IMR-90 (cell line): Measurements from ENCODE around the gene COA4. TPM values are rescaled to one million over a fixed set of nuclear protein-coding genes. Genes with fewer than 3 reads are reported as not detected.

ENCODE experiments used
- ATAC-seq: fragments of 200-7000 bp; cut with Tn5 transposase; 2 replicates; pipeline ENCODE4 v1.9.1; 2020; ENCODE audit warnings: low read depth, mild to moderate bottlenecking, moderate library complexity
- BruUV-seq: library from RNA; stranded (reverse); fragments of 400-500 nt; replicated peaks from 2 replicates; lab custom pipeline; 2021; lab: Mats Ljungman, UMichigan
- CTCF ChIA-PET: fragments of 300-600 bp; formaldehyde crosslinking; extraction: SDS; loops from one replicate; lab custom pipeline; 2021; ENCODE audit warnings: antibody characterized with exemption; lab: Yijun Ruan, JAX
- POLR2A ChIA-PET: fragments of 300-600 bp; sonication (Branson Sonifier 250); formaldehyde crosslinking; loops from one replicate; lab custom pipeline; 2022; ENCODE audit warnings: antibody characterized with exemption; ENCODE audit not compliant: unreplicated experiment; lab: Charles Lee
- DNase-seq: peaks from one replicate; pipeline ENCODE4 v3.0.0; 2013
- H2AFZ ChIP-seq: replicated peaks from 2 replicates; pipeline ENCODE3; 2013; ENCODE audit warnings: low read length, mild to moderate bottlenecking; ENCODE audit not compliant: poor library complexity
- H2AK5ac ChIP-seq: 2 replicates; pipeline ENCODE4 v1.6.1; 2013; ENCODE audit warnings: low read depth, low read length, inconsistent platforms
- H2AK9ac ChIP-seq: replicated peaks from 2 replicates; pipeline ENCODE3; 2013; ENCODE audit warnings: mild to moderate bottlenecking, low read depth, low read length, moderate library complexity; ENCODE audit not compliant: poor library complexity
- H2BK120ac ChIP-seq: 2 replicates; pipeline ENCODE4 v1.6.1; 2013; ENCODE audit warnings: low read depth, low read length, inconsistent platforms
- H2BK15ac ChIP-seq: 3 replicates; pipeline ENCODE4 v1.6.1; 2013; ENCODE audit warnings: low read depth, low read length, inconsistent platforms
- H2BK20ac ChIP-seq: 2 replicates; pipeline ENCODE4 v1.6.1; 2013; ENCODE audit warnings: low read depth, mild to moderate bottlenecking, inconsistent platforms, low read length, moderate library complexity
- H2BK5ac ChIP-seq: 2 replicates; pipeline ENCODE4 v1.6.1; 2013; ENCODE audit warnings: mild to moderate bottlenecking, low read depth, low read length, inconsistent platforms; ENCODE audit not compliant: poor library complexity, severe bottlenecking
- H3K14ac ChIP-seq: replicated peaks from 2 replicates; pipeline ENCODE4 v1.6.1; 2013; ENCODE audit warnings: low read depth, low read length, inconsistent platforms
- H3K18ac ChIP-seq: 2 replicates; pipeline ENCODE4 v1.6.1; 2013; ENCODE audit warnings: low read depth, low read length, control low read depth
- H3K23ac ChIP-seq: 2 replicates; pipeline ENCODE4 v1.6.1; 2013; ENCODE audit warnings: low read depth, low read length, inconsistent platforms
- H3K27ac ChIP-seq: 2 replicates; pipeline ENCODE4 v1.5.1; 2013; ENCODE audit warnings: mild to moderate bottlenecking, control low read depth, low read length; ENCODE audit not compliant: insufficient read depth
- H3K27me3 ChIP-seq: 2 replicates; pipeline ENCODE4 v1.6.1; 2013; ENCODE audit warnings: low read length; ENCODE audit not compliant: control insufficient read depth, insufficient read depth
- H3K36me3 ChIP-seq: 2 replicates; pipeline ENCODE4 v1.6.1; 2013; ENCODE audit warnings: low read length, mixed read lengths; ENCODE audit not compliant: control insufficient read depth, insufficient read depth
- H3K4ac ChIP-seq: 2 replicates; pipeline ENCODE4 v1.6.1; 2013; ENCODE audit warnings: low read depth, low read length, inconsistent platforms
- H3K4me1 ChIP-seq: 2 replicates; pipeline ENCODE4 v1.6.1; 2013; ENCODE audit warnings: low read length, mixed read lengths; ENCODE audit not compliant: control insufficient read depth, insufficient read depth
- H3K4me2 ChIP-seq: 2 replicates; pipeline ENCODE4 v1.6.1; 2013; ENCODE audit warnings: low read depth, mild to moderate bottlenecking, control low read depth, low read length, moderate library complexity
- H3K4me3 ChIP-seq: 2 replicates; pipeline ENCODE4 v1.5.1; 2013; ENCODE audit warnings: low read depth, mild to moderate bottlenecking, control low read depth, low read length, moderate library complexity; ENCODE audit not compliant: insufficient read depth
- H3K56ac ChIP-seq: 2 replicates; pipeline ENCODE4 v1.6.1; 2013; ENCODE audit warnings: low read length, inconsistent platforms; ENCODE audit not compliant: insufficient read depth; ENCODE audit errors: extremely low read depth
- H3K79me1 ChIP-seq, 2 experiments: 2 replicates each; pipeline ENCODE4 v1.6.1; 2013; ENCODE audit warnings: low read length in 2 of 2, inconsistent platforms in 1 of 2, low read depth in 1 of 2
- H3K9ac ChIP-seq: 2 replicates; pipeline ENCODE4 v1.6.1; 2013; ENCODE audit warnings: low read depth, low read length, control low read depth
- H3K9me1 ChIP-seq: 2 replicates; pipeline ENCODE4 v1.6.1; 2013; ENCODE audit warnings: low read length, inconsistent platforms; ENCODE audit not compliant: insufficient read depth
- H3K9me3 ChIP-seq: 2 replicates; pipeline ENCODE4 v1.6.1; 2013; ENCODE audit warnings: low read length; ENCODE audit not compliant: control insufficient read depth, insufficient read depth
- H4K20me1 ChIP-seq: 2 replicates; pipeline ENCODE4 v1.6.1; 2013; ENCODE audit warnings: low read length, inconsistent platforms; ENCODE audit not compliant: insufficient read depth
- H4K5ac ChIP-seq: 2 replicates; pipeline ENCODE4 v1.6.1; 2013; ENCODE audit warnings: mild to moderate bottlenecking, low read depth, low read length, control low read depth
- H4K8ac ChIP-seq, 2 experiments: 2 replicates each; pipeline ENCODE4 v1.6.1; 2013; ENCODE audit warnings: low read depth in 2 of 2, low read length in 2 of 2, control low read depth in 1 of 2, inconsistent platforms in 1 of 2
- H4K91ac ChIP-seq: 2 replicates; pipeline ENCODE4 v1.6.1; 2013; ENCODE audit warnings: low read depth, low read length, inconsistent platforms; ENCODE audit not compliant: insufficient read depth
- BHLHE40 ChIP-seq: fragments of 150-350 bp; IDR thresholded peaks from 2 replicates; pipeline ENCODE4 v1.6.1; 2016; ENCODE audit warnings: mild to moderate bottlenecking, low read depth, low read length
- CEBPB ChIP-seq: IDR thresholded peaks from 2 replicates; pipeline ENCODE4 v1.6.1; 2012; ENCODE audit warnings: low read depth, low read length, improper control_type of control experiment
- CHD1 ChIP-seq: IDR thresholded peaks from 2 replicates; pipeline ENCODE4 v1.6.1; 2012; ENCODE audit warnings: low read depth, low read length, improper control_type of control experiment
- FOS ChIP-seq: fragments of 150-350 bp; IDR thresholded peaks from 2 replicates; pipeline ENCODE4 v1.6.1; 2016; ENCODE audit warnings: low read depth, low read length
- MAFK ChIP-seq: IDR thresholded peaks from 2 replicates; pipeline ENCODE4 v1.6.1; 2012; ENCODE audit warnings: low read depth, low read length, improper control_type of control experiment
- MAZ ChIP-seq: IDR thresholded peaks from 2 replicates; pipeline ENCODE4 v1.6.1; 2012; ENCODE audit warnings: low read depth, mild to moderate bottlenecking, low read length, improper control_type of control experiment, moderate library complexity, borderline replicate concordance
- MXI1 ChIP-seq: IDR thresholded peaks from 2 replicates; pipeline ENCODE4 v1.6.1; 2012; ENCODE audit warnings: low read depth, mild to moderate bottlenecking, low read length, moderate library complexity, borderline replicate concordance
- NFE2L2 ChIP-seq: fragments of 150-350 bp; IDR thresholded peaks from 2 replicates; pipeline ENCODE4 v1.6.1; 2016; ENCODE audit warnings: low read depth, mild to moderate bottlenecking, low read length
- POLR2A ChIP-seq: IDR thresholded peaks from 2 replicates; pipeline ENCODE4 v1.6.1; 2012; ENCODE audit warnings: mild to moderate bottlenecking, low read depth, low read length
- RAD21 ChIP-seq: IDR thresholded peaks from 2 replicates; pipeline ENCODE4 v1.6.1; 2012; ENCODE audit warnings: low read length, improper control_type of control experiment
- RCOR1 ChIP-seq: IDR thresholded peaks from 2 replicates; pipeline ENCODE4 v1.6.1; 2012; ENCODE audit warnings: mild to moderate bottlenecking, low read length, improper control_type of control experiment; ENCODE audit not compliant: insufficient replicate concordance
- RFX5 ChIP-seq: IDR thresholded peaks from 2 replicates; pipeline ENCODE4 v1.8.0; 2012; ENCODE audit warnings: low read depth, mild to moderate bottlenecking, low read length, moderate library complexity
- SMC3 ChIP-seq: fragments of 150-350 bp; IDR thresholded peaks from 2 replicates; pipeline ENCODE4 v1.6.1; 2016; ENCODE audit warnings: low read depth, mild to moderate bottlenecking, antibody characterized with exemption, low read length, moderate library complexity
- USF2 ChIP-seq: fragments of 150-350 bp; IDR thresholded peaks from 2 replicates; pipeline ENCODE4 v1.6.1; 2017; ENCODE audit warnings: mild to moderate bottlenecking, antibody characterized with exemption, low read length, low read depth
- WGBS, 2 experiments: methylation state at CpG; one replicate each; pipeline versions ENCODE4 v1.1.5 to v1.1.7; 2013; ENCODE audit warnings: missing lambda C conversion rate in 2 of 2; ENCODE audit not compliant: insufficient read length in 1 of 2; ENCODE audit errors: extremely low coverage in 2 of 2; 5-methylcytosine and 5-hydroxymethylcytosine counted together
- dilution Hi-C: fragments of 300-500 bp; cut with HindIII; formaldehyde crosslinking; loops from one replicate; pipeline ENCODE4 v1.14.3; 2018; ENCODE audit warnings: low sequenced_read_pairs; ENCODE audit not compliant: unreplicated experiment
- in situ Hi-C: fragments of 300-500 bp; cut with MboI; formaldehyde crosslinking; loops from 3 replicates; pipeline ENCODE4 v1.14.3; 2019; ENCODE audit warnings: low sequenced_read_pairs, inconsistent platforms, mixed read lengths
- intact Hi-C: fragments of 100-400 bp; cut with micrococcal nuclease; formaldehyde crosslinking; loops from 2 replicates; pipeline ENCODE4 v1.10.0; 2022
- polyA plus RNA-seq, 3 experiments: library from polyadenylated mRNA; depleted of rRNA; stranded (reverse); fragments of >200 nt; gene quantifications; 2 replicates each; pipeline ENCODE4 v1.2.3, GENCODE V29; 2012; ENCODE audit warnings: low replicate concordance in 1 of 3
- total RNA-seq: library from RNA; depleted of rRNA; stranded (reverse); fragments of >200 nt; gene quantifications from 2 replicates; pipeline ENCODE4 v1.2.3, GENCODE V29; 2012
- TF ChIP-seq, protein P1 (sequence below): fragments of 150-350 bp; IDR thresholded peaks from 2 replicates; pipeline ENCODE4 v1.6.1; 2016; ENCODE audit warnings: low read depth, mild to moderate bottlenecking, low read length, moderate library complexity, borderline replicate concordance
- TF ChIP-seq, protein P2 (sequence below): conservative IDR thresholded peaks from 2 replicates; pipeline ENCODE4 v1.5.1; 2012; ENCODE audit warnings: mild to moderate bottlenecking, low read depth, low read length, improper control_type of control experiment

COA4 gene
- total and polyA plus RNA-seq, 2 of the 4 experiments (the other 2 are of a cell fraction): 78.0 to 97.4 TPM

DNA sequence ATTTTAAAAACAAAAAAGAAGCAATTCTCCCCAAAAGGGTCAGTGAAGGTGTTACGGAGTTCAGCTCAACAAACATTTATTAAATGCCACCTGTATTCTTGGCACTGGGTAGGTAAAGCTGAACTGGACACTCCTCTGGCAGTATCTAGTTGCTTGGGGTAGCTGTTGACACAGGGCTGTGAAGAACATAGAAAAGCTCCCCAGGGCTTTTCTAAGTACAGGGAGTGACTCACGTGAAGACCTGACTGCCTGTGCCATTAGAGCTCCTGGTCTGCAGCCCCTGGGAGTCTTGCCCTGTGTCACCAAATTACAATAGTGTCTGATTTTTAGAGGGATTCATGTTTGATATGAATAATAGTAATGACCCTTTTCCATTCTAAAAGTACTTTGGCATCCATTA is 43.6 kb downstream of the COA4 start:
- H3K18ac ChIP-seq: no peak overlapping the region
- H4K5ac ChIP-seq: no peak overlapping the region
- no TSS peak for BruUV-seq

More for the DNA sequence above, 43.6 kb downstream of the COA4 start:
- ATAC-seq (no peak), DNase-seq (no peak)
- no peak overlapping the region for H2BK15ac ChIP-seq
- TF ChIP-seq USF2 (no peak), MXI1 (no peak), FOS (no peak), BHLHE40 (no peak), POLR2A (no peak), MAZ (no peak), RFX5 (no peak), NFE2L2 (no peak), RCOR1 (no peak), MAFK (no peak), CEBPB (no peak), CHD1 (no peak), SMC3 (no peak), RAD21 (no peak)
- TF ChIP-seq, protein P1, sequence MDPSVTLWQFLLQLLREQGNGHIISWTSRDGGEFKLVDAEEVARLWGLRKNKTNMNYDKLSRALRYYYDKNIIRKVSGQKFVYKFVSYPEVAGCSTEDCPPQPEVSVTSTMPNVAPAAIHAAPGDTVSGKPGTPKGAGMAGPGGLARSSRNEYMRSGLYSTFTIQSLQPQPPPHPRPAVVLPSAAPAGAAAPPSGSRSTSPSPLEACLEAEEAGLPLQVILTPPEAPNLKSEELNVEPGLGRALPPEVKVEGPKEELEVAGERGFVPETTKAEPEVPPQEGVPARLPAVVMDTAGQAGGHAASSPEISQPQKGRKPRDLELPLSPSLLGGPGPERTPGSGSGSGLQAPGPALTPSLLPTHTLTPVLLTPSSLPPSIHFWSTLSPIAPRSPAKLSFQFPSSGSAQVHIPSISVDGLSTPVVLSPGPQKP: no peak
- TF ChIP-seq, protein P2, sequence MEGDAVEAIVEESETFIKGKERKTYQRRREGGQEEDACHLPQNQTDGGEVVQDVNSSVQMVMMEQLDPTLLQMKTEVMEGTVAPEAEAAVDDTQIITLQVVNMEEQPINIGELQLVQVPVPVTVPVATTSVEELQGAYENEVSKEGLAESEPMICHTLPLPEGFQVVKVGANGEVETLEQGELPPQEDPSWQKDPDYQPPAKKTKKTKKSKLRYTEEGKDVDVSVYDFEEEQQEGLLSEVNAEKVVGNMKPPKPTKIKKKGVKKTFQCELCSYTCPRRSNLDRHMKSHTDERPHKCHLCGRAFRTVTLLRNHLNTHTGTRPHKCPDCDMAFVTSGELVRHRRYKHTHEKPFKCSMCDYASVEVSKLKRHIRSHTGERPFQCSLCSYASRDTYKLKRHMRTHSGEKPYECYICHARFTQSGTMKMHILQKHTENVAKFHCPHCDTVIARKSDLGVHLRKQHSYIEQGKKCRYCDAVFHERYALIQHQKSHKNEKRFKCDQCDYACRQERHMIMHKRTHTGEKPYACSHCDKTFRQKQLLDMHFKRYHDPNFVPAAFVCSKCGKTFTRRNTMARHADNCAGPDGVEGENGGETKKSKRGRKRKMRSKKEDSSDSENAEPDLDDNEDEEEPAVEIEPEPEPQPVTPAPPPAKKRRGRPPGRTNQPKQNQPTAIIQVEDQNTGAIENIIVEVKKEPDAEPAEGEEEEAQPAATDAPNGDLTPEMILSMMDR: no peak
- CTCF ChIA-PET: interaction anchor here (0.5 kb wide), 1 partner anchor 331 kb away, joined by 5 read pairs; no protein-coding TSS in a partner anchor
- H3K4me1 ChIP-seq: no peaks in the 10 kb centered on the region
- H3K36me3 ChIP-seq: no peaks in the 10 kb centered on the region; the same call in none of the 2 replicates
- H3K9me3 ChIP-seq: no peaks in the 10 kb centered on the region
- POLR2A ChIA-PET: no interaction called here
- no peak overlapping the region for H3K4ac ChIP-seq
- no peak overlapping the region for H3K56ac ChIP-seq
- dilution Hi-C loops (no loop called here), intact Hi-C loops (no loop called here), in situ Hi-C loops (no loop called here)
- H4K20me1 ChIP-seq: no peaks in the 10 kb centered on the region
- H2AFZ ChIP-seq: no peak overlapping the region
- H3K4me2 ChIP-seq: no peak overlapping the region
- H2AK9ac ChIP-seq: no peak overlapping the region
- H3K27me3 ChIP-seq: no peaks in the 10 kb centered on the region
- H3K4me3 ChIP-seq: no peak overlapping the region
- H3K9ac ChIP-seq: no peak overlapping the region
- no peak overlapping the region for H3K27ac ChIP-seq
- H3K9me1 ChIP-seq: no peaks in the 10 kb centered on the region
- no peak overlapping the region for H2AK5ac ChIP-seq
- H2BK20ac ChIP-seq: no peak overlapping the region
- no peak overlapping the region for H2BK5ac ChIP-seq
- H4K8ac ChIP-seq: no peak overlapping the region
- no peak overlapping the region for H3K23ac ChIP-seq
- no peak overlapping the region for H4K91ac ChIP-seq
- no peak overlapping the region for H3K14ac ChIP-seq
- H2BK120ac ChIP-seq: no peak overlapping the region
- no CpG with 5 or more reads among the region's 2 CpGs for WGBS, 2 experiments
- H3K79me1 ChIP-seq: peaks cover 0 to under 1% of the 10 kb centered on the region in 2 experiments; a peak in 1 of 4 replicates
